Hematopoietic multipotent progenitor cell (in vitro differentiated cells): Measurements from ENCODE around the gene PPP1R13B. TPM values are rescaled to one million over a fixed set of nuclear protein-coding genes. Genes with fewer than 3 reads are reported as not detected.

Source experiments
- DNase-seq, 3 donors: peaks; one replicate each; pipeline ENCODE4 v3.0.0-alpha.2; 2011 to 2015; ENCODE audit warnings: low read depth in 2 of 3, low spot score in 2 of 3
- small RNA-seq: library from RNA; depleted of rRNA; stranded (forward); fragments of <200 nt; gene quantifications from one replicate; pipeline ENCODE3, GENCODE V24; 2012
- total RNA-seq: library from RNA; depleted of rRNA; stranded (reverse); fragments of >200 nt; gene quantifications from one replicate; pipeline ENCODE4 v1.2.3, GENCODE V29; 2012

The PPP1R13B gene
- total RNA-seq, 1 donor, result 0.54 TPM

DNA sequence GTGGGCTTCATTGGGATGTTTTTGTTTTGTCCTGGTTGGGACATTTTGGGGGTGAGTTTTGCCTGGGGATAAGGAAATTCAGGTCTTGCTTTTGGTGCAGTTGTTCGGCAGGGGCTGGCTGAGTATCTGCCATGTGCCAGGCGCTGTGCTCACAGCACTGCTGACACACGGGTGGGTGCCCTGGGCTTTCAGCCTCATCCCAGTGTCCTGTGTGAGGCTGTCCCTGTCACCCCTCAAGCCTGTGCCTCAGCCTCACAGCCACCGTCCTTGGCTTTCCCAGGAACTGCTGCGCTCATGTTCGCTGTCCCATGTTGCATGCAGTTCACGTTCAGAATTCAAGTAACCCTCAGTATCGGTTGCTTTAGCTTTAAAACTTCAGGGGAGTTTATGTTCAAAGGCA is 157.0 kb downstream of the PPP1R13B start:
- no peak for DNase-seq

DNA sequence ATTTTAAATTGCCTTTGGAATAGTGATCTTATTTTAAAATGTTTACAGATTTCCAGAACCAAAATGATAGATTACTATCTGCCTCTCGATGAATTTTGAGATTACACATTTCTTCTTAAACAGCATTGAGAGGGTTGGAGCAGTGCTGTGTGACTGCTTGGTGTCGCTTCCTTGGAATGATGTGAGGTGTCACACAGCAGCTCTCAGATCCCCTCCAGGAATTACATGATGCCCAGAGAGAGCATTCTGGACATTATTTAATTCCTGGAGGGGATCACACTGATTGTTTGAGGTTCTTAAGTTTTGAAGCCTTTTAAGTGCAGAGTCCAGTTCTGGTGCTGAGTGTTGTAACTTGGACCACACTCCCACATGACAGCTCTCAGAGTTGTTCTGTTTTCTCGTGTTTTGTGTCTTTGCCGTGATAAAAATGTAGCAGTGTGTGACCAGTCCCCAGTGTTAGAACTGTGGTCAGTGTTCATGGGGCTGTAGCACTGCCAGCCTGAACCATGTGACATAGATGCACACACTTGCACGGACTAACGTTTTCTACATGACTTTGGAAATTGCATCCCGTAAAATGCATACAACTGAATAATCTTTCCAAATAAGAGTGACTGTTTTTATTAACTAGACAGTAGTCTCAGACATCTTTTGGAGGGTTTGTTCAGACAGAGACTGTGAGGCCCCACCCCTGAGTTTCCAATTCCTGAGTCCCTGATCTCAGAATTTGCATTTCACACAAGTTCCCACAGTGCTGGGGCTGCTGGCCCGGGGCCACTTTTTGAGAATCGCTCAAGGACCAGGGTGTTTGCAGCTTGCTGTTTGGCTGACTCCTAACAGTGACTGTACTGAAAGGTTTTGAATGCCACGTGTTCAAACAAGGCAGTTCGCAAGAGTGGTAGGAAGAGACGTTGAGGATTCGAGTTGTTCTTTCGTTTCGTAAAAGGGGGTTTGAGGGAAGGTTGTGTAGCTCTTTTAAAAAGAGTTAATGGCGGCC is 158.2 kb downstream of the PPP1R13B start:
- no peak for DNase-seq

DNA sequence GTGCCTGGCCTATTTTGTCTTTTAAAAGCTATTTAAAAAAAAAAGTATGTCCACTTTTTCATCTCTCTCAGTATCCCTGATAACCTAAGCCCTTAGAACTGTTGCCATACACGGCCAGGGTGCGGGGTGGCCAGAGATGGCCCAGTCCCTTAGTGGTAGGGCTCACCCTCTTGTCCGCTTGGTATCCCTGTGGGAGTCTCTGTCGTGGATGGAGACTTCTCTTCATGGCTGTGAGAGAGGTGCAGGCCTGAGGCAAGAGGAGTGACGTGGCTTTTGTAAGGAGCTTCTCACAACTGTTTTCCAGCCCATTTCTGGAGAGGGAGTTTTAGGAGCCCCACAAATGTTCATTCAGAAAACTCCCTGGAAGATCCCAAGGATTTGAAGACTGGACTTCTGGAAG is 158.9 kb downstream of the PPP1R13B start:
- no peak for DNase-seq

DNA sequence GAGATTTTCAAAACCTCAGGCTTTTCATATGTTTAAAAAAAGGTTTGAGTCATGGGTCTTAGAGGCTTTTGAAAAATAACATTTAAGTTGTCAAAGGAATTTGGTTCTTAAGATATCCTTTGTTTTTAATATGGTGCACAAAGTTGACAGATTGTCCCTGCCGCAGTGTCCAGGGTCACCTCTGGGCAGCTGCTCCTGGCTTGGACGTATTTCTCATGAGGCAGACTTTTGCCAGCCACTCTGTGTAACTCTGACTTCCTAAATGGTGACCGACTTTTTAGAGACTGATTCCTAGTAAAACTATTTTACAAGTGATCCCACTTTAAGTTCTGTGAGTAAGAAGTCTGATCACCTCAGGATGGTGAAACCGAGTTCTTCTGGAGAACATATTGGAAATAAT is 159.7 kb downstream of the PPP1R13B start:
- no peak for DNase-seq

DNA sequence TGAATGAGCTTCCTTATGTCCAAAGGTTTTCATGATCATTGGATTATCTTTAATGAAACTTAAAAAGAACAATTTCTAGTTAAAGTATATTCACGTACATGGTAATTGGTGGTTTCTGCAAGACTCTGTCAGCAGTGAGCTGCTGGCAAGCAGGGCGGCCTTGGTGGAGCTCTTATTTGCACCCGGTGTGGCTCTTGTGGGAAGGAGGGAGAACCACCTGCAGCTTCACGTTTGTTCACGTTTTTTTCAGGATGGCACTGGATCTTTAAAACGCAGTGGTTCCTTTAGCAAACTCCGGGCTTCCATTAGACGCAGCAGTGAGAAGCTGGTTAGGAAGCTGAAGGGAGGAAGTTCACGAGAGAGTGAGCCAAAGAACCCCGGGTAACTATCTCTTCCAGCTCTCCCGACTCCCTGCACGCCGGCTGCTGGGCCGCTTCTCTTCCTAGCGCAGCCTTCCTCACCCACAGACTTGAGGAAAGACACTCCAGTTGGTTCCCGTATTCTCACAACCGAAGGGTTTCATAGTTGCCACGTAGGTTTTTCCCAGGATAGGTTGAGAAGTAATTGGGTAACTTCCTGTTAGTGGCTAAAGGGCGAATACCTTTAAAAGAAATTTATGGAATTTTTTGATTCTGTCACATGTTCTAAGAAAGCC is 160.4 kb downstream of the PPP1R13B start:
- no peak for DNase-seq

DNA sequence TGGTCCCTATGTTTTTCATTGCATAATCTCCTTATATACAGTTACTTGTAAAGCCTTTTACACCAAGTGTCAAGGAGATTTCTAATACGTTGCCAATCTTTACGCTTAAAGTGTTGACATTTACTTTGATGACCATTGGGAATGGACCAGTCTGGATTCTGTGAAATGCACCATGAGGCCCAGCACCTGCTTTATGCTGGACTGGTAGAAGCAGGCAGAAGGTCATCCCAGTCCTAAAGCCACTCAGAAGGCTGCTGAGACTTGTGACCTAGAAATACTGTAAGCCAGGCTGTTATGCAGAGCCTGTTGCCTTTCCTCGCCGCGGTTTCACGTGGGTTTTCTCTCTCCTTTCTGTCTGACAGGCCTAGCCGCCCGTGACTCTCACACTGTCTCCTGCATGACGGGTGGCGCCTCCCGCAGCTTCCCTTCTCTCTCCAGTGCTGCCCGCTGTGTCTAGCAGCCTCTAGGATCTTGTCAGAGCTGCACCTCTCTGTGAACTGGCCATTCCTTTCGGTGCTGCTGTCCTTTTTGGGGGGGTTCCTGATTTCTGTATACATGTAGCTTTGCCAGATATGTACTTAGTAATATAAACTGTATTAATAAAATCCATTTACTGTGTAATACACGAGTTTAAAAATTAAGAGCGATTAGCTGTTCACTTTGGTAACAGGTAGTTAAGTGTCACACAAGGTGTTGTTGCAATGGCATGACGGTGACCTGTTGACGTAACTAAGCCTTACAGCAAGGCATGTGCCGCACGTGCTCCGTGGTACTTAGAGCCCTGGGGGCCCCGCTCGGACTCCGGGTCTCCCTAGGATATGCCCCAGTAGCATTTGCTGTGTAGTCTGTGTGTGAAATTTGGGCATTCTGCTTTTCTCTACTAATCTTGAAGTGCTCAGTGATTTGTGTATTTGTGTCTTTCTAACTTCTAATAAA is 161.8 kb downstream of the PPP1R13B start:
- no peak for DNase-seq

DNA sequence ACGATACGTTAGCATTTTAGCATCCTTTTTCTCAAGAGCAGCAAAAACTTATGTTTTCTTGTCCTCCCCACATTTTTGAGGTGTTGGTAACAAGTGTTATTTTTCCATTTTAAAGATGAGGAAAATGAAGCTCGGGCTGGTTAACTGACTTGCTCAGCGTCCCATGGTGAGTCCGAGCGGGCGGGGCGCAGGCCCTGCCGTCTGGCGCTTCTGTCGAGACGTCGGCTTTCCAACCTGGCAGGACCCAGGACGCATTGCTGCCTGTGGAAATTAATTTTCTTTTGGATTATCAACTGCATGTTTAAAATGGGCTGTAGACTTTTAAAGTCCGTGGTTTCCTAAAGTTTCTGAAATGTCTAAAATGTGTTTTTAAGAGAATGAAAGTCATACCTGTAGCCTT is 162.5 kb downstream of the PPP1R13B start:
- no peak for DNase-seq

DNA sequence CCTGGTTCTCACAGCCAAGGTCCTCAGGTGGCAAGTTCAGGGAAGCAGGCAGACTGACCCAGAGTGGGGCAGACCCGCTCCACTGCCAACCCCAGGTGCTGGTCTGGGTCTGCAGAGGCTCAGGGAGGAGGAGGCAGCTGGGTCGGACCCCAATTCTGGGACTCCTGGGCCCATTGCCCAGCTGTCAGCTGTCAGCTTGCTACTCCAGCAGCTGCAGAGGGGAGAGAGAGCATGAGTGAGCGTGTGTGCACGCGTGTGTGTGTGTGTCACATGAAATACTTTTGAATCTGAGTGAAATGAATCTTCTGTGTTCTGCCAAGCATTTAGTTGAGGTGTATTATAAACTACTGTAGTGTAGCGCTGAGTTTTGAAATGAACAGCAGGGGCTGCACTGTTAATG is 162.9 kb downstream of the PPP1R13B start:
- no peak for DNase-seq

Small RNA genes within 50 kb of the gene (small RNA-seq; reads per million reads assigned to genes)
- gene RF00019 (not detected), gene RF00280 (not detected)

Other genes starting within 250 kb of the PPP1R13B start
- 208 TPM for gene KLC1, start 218.4 kb downstream of the PPP1R13B start, total RNA-seq
- gene XRCC3, start 132.1 kb downstream of the PPP1R13B start, total RNA-seq, result 16.7 TPM
- gene ZFYVE21, start 131.8 kb downstream of the PPP1R13B start, total RNA-seq, result 25.0 TPM
- 1.6 TPM for gene TDRD9, start 80.9 kb upstream of the PPP1R13B start, total RNA-seq
- gene RD3L, start 95.0 kb upstream of the PPP1R13B start, total RNA-seq, result not detected
- gene ASPG, start 238.1 kb upstream of the PPP1R13B start, total RNA-seq, result under 0.01 TPM